Kidney glomerular epithelial cell (primary cell): ENCODE results near the gene GDPD2.

ENCODE experiments used
- DNase-seq: peaks from one replicate; lab custom pipeline; 2025; lab: John Stamatoyannopoulos, UW

GDPD2 gene

DNA sequence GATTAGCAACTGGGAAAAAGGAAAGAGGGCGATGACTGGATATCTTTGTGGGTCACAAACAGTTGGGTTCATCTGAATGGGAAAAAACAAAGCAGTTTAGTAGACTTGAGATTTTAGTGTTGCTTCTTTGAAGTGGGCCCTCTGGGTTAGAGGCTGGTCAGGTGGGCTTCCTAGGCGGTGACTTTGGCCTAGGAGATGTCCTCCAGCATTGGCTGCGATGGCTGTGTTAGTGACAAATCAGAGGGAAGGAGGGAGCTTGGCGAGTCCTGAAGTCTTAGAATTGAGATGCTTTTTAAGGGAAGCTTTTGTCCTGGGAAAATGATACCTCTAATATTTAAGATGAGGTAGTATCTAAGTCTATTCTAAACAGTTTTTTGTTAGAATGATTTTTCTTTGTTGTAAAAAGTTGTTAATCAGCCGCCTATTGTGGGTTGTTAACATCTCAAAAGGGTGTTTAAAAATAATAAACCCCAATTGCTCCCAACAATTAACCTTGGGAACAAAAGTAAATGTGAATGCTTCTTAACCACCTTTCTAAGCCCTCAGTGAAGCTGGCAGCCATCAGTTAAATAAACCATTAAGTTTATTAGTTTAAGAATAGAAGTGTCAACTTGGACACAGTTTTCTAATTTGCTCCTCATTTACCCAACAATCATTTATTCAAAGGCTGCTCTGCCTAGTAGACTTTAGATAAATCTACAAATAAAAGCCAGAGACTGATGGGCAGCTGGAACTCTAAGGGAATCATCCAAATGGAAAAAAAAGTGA is 53.2 kb downstream of the GDPD2 start:
- no peak for DNase-seq

DNA sequence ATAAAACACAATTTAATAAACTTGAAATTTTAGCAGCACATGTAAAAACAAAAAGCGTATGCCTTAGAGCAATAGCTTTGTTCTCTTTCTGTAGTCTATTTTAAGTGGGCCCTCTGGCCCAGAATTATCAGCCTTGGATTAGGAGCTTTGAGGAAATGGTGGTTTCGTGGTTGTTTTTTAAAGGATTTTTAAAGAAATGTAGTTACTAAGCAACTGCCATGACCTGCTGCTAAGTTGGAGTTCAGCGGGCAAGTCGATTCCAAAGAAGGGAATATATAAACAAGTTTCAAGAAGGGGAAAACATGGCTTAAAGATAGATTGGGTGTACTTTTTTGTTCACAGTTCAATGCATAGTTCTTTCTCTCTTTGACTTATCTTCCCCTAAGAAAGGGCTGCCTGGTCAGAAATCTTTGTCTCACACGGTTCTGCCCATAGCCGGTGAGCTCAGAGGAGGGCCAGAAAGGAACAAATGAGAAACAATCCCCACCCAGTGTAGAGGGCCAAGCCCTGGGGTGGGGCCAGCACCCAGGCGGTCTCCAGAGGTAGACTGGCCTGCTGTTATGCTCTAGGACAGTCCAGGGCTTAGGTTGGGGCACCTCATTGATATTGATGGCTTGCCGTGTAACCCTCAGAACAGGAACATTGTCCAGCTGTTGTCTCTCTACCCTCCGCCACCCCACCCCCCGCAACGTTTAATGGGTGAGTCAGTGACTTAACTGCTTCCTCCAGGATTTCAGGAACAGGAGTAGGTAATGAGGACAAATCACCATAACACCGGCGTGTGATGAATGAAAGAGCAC is 54.0 kb downstream of the GDPD2 start:
- DNase-seq: peak; percentile 47

DNA sequence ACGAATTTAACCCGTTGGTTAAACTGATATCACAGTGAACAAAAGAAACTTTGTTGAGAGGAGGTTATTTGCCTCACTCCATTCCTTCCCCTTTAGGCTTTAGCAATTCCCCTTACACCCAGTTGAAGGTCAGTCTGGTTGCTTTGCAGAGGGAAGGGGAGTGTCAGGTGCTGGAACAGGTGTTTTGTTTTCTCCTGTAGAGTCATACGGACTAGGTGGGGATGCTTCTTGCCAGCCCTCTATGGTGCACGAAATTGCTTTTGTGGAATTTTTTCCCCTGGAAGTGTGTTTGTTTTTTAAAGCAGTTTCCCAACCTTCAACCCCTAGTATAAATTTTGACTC is 54.6 kb downstream of the GDPD2 start:
- no peak for DNase-seq

DNA sequence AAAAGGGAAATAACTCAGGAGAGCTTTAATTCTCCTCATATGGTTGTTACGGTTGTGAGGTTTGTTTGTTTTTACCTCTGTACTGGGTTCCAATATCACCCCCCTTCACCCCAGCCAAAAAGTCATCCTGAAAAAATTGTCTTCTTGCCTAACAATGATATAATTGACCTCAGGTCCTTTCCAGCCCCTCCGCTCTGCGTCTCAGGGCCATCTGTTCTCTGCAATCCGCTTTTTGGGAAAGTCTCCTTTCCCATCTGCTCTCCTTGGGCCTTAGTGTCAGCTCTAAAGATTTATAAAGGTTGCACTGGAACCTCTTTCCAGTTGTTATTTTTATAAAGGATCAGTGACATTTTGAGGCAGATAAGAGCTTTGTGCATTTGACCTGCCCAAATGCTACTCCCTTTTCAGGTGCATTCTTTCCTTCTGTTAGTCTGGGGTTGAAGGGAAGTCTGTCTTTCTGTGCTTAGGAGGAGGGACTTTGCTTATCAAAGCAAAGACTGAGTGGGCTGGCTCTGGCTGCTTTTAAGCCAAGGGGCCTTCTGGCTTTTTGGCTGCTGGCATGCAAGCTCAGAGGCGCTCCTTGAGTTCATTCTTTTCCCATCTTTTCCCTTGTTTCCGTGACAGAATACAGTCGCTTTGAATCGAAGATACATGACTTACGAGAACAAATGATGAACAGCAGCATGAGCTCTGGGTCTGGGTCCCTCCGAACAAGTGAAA is 55.6 kb downstream of the GDPD2 start:
- DNase-seq: peak; percentile 17

DNA sequence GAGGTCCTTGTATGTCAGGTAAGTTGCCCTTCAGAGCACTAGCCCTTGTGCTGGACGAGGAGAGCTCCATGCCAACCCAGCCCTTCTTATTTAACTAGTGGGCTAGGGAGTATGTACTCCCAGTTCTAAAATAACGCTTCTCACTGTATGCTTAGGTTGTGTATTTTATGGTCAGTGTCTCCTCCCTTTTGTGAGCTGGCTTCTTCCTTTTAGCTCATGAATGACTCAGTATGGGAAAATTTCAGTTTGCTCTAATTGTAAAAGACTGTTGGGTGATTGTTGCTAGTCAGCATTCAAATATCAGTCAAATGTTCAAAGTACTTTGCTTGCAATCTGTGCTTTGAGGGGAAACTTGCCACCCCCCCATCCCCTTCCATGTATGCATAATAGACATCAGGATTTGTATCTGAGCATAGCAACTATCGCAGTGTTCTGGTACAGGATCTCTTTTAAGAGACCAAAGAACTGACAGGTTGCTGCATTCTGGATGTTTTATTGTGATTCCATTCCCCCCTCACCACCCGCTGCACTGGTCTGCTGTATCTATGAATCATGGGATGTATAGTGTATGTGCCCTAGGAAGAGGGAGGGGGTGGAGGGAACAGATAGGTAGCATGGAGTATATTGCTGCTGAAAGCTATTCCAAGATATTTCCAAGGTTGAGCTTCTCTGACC is 56.3 kb downstream of the GDPD2 start:
- DNase-seq: peak; percentile 59

DNA sequence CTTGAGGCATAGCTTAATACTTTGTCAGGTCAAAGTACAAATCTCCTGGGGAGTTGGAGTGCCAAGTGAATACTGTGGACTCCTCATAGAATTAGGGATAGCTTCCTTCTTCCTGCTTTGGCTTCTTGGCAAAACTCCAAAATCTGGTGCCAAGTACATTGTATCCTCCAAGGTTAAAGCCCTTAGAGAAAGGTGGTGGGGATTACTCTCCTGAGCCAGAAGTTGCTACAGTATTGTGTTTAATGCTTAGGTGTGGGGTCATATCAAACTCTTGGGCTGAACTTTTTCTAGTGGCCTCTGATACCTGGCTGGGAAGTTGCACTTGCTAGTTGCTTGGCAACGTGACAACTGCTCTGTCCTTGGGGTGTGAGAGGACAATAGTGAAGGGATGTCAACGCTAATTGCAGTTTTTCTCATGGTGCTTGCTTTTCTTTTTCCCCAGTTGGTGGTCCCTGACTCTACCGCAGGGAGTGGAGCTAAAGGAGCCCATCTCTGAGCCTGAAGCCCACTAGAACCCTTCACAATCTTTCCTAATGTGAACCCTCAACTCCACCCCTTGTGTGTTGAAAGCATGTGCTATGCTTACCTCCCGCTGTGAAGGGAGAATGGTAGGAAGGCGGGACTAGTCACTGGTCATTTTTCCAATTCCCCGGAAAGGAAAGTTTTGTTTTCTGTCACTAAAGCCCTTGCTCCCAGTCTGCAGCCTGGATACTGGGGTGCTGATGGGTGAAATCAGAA is 57.0 kb downstream of the GDPD2 start:
- DNase-seq: peak; percentile 19

DNA sequence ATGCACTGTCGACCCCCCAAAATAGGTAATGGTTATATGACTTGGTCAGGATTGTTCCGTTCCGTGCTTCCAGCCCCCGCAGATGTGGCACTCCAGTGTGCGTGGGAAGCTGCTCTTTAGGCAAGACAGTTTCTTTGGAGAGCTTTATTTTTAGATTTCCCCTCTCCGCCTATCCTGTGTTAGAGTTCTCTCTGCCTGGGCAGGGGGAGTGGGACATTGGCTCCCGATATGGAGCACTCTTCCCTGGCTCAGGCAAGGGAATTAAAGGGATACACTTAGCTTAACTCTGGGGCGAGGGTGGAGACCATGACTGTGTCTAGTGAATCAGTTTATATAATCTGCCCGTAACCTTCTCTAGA is 57.5 kb downstream of the GDPD2 start:
- DNase-seq: no peak

DNA sequence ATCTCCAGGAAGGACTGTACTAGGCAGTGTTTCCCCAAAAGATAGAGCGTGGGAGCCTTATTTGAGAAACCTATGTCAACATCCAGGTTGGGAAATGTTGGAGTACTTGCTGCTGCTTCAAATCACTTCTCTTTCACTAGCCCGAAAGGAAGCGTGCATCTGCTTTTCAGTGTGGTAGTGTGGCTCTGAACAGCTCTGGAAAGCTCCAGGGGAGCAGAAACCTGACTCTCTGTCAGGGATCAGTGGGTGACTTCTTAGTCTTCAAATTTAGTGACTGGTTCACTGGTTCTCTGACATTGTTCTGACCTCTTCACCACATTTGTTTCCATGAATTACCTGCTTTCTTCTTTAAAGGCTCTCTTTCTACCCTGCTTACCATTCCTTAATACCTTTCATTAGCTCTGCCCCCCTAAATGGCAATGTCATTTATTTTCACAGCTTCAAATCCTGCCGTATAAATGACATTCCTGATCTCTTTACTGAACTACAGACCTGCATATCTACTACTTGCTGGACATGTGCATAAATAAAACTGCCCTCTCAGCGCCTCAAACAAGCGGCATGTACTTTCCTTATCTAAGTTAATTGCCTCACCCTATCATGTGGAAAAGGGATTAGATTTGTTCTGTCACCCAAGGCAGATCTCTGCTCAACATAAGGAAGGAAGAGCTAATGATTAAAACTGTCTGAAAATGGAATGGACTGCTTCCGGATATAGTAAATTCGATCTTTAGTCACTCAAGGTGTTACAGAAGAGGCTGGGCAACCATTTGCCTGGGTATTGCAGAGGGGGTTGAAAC is 58.6 kb downstream of the GDPD2 start:
- DNase-seq: peak; percentile 1

DNA sequence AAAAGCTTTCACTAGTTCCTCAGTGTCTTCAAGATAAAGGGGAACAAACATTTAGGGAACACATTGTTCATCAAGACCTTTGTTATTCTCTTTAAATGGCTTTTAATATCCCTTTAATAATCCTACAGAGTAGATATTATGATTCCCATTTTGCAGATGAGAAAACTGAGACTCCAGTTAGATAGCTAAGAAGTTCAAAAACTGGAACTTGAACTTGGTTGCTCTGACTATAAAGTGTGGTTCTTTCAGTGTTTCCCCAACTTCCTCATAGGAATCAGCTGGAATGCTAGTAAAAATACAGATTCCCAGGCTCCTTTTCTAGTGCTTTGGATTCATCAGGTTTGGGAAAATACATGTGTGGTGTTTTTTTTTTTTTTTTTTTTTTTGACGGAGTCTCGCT is 59.2 kb downstream of the GDPD2 start:
- DNase-seq: no peak
